H1 (cell line): ENCODE data around the gene KLK7. TPM values are rescaled to one million over a fixed set of nuclear protein-coding genes. Genes with fewer than 3 reads are reported as not detected.

Source experiments
- CTCF ChIA-PET: fragments of 300-600 bp; sonication (Branson Sonifier 250); formaldehyde crosslinking; loops from one replicate; lab custom pipeline; 2021; ENCODE audit not compliant: partially characterized antibody; lab: Charles Lee
- POLR2A ChIA-PET: fragments of 300-600 bp; sonication (Branson Sonifier 250); formaldehyde crosslinking; loops from one replicate; lab custom pipeline; 2021; ENCODE audit warnings: inconsistent platforms; ENCODE audit not compliant: partially characterized antibody; lab: Charles Lee
- DNase-seq, 2 experiments: peaks; one replicate each; pipeline versions ENCODE4 v3.0.0 to v3.0.0-alpha.2; 2010 to 2022; ENCODE audit warnings: low spot score in 2 of 2, low read depth in 1 of 2, mixed read lengths in 1 of 2
- FAIRE-seq: peaks from 2 replicates; lab custom pipeline; 2011; peaks lifted over from hg19 to GRCh38; lab: Jason Lieb, UNC
- H2AFZ ChIP-seq: 2 replicates; pipeline ENCODE4 v1.8.1; 2012; ENCODE audit warnings: low read length, inconsistent platforms
- H2AK5ac ChIP-seq: 2 replicates; pipeline ENCODE4 v1.6.1; 2013; ENCODE audit warnings: low read depth, low read length
- H2BK120ac ChIP-seq: replicated peaks from 2 replicates; pipeline ENCODE3; 2013; ENCODE audit warnings: low read depth, low read length, inconsistent platforms
- H2BK12ac ChIP-seq: 2 replicates; pipeline ENCODE4 v1.6.1; 2013; ENCODE audit warnings: low read depth, low read length
- H2BK15ac ChIP-seq: 2 replicates; pipeline ENCODE4 v1.6.1; 2013; ENCODE audit warnings: low read length
- H2BK20ac ChIP-seq: 2 replicates; pipeline ENCODE4 v1.6.1; 2013; ENCODE audit warnings: low read length
- H2BK5ac ChIP-seq: 2 replicates; pipeline ENCODE4 v1.6.1; 2013; ENCODE audit warnings: low read depth, low read length
- H3K14ac ChIP-seq: 2 replicates; pipeline ENCODE4 v1.6.1; 2013; ENCODE audit warnings: inconsistent platforms; ENCODE audit not compliant: insufficient read length
- H3K18ac ChIP-seq: 2 replicates; pipeline ENCODE4 v1.6.1; 2013; ENCODE audit warnings: low read length; ENCODE audit errors: extremely low read depth
- H3K23ac ChIP-seq: 2 replicates; pipeline ENCODE4 v1.6.1; 2013; ENCODE audit warnings: inconsistent platforms; ENCODE audit not compliant: insufficient read length
- H3K23me2 ChIP-seq: 2 replicates; pipeline ENCODE4 v1.6.1; 2013; ENCODE audit warnings: low read depth, low read length
- H3K27ac ChIP-seq: 2 replicates; pipeline ENCODE4 v1.6.1; 2011; ENCODE audit warnings: low read depth, low read length, inconsistent platforms
- H3K27me3 ChIP-seq, 4 experiments: replicated peaks in 1 of 4; 1 replicate in 1 of 4; 2 replicates in 3 of 4; pipeline versions ENCODE4 v1.6.1 to v1.8.1; 2011 to 2013; ENCODE audit warnings: low read length in 3 of 4, mild to moderate bottlenecking in 3 of 4, inconsistent platforms in 2 of 4, mixed read lengths in 2 of 4, moderate library complexity in 1 of 4; ENCODE audit not compliant: control insufficient read depth in 3 of 4, insufficient read depth in 3 of 4; ENCODE audit errors: extremely low read depth in 1 of 4
- H3K36me3 ChIP-seq, 4 experiments: 2 replicates each; pipeline versions ENCODE4 v1.6.1 to v1.8.1; 2011 to 2013; ENCODE audit warnings: mild to moderate bottlenecking in 4 of 4, low read length in 3 of 4, moderate library complexity in 2 of 4, control low read depth in 1 of 4, inconsistent platforms in 1 of 4; ENCODE audit not compliant: insufficient read depth in 4 of 4, control insufficient read depth in 2 of 4
- H3K4ac ChIP-seq: replicated peaks from 2 replicates; pipeline ENCODE3; 2013; ENCODE audit warnings: low read length, low read depth, mixed read lengths, inconsistent platforms; ENCODE audit not compliant: insufficient read length
- H3K4me1 ChIP-seq, 4 experiments: replicated peaks in 1 of 4; 1 replicate in 1 of 4; 2 replicates in 3 of 4; pipeline versions ENCODE4 v1.6.1 to v1.8.1; 2011 to 2013; ENCODE audit warnings: low read length in 3 of 4, inconsistent platforms in 2 of 4, mixed read lengths in 1 of 4; ENCODE audit not compliant: insufficient read depth in 4 of 4, control insufficient read depth in 3 of 4
- H3K4me2 ChIP-seq, 2 experiments: 2 replicates each; pipeline versions ENCODE4 v1.6.1 to v1.8.1; 2011 to 2013; ENCODE audit warnings: low read depth in 2 of 2, low read length in 2 of 2, control low read depth in 1 of 2, inconsistent platforms in 1 of 2, mild to moderate bottlenecking in 1 of 2; ENCODE audit not compliant: insufficient read depth in 1 of 2
- H3K4me3 ChIP-seq, 4 experiments: fragments of 200-600, 300-600 bp in 1 of 4; sonication (generic), shearing (Covaris generic), sonication (Bioruptor Twin) in 1 of 4; 2 replicates each; pipeline versions ENCODE4 v1.5.1 to v1.8.1; 2011 to 2016; ENCODE audit warnings: low read length in 4 of 4, low read depth in 3 of 4, control low read depth in 2 of 4, inconsistent platforms in 2 of 4, mild to moderate bottlenecking in 2 of 4, mixed read lengths in 1 of 4, moderate library complexity in 1 of 4; ENCODE audit not compliant: insufficient read depth in 2 of 4; ENCODE audit errors: extremely low read depth in 1 of 4
- H3K56ac ChIP-seq: replicated peaks from 2 replicates; pipeline ENCODE3; 2013; ENCODE audit warnings: low read depth, mild to moderate bottlenecking, mixed read lengths, low read length, inconsistent platforms; ENCODE audit not compliant: insufficient read length
- H3K79me1 ChIP-seq: 2 replicates; pipeline ENCODE4 v1.6.1; 2013; ENCODE audit warnings: low read depth, low read length, control low read depth
- H3K79me2 ChIP-seq, 2 experiments: 2 replicates each; pipeline versions ENCODE4 v1.6.1 to v1.8.1; 2012 to 2013; ENCODE audit warnings: low read length in 2 of 2, mild to moderate bottlenecking in 2 of 2, inconsistent platforms in 1 of 2; ENCODE audit not compliant: insufficient read depth in 2 of 2, control insufficient read depth in 1 of 2
- H3K9ac ChIP-seq, 4 experiments: replicated peaks in 1 of 4; 1 replicate in 1 of 4; 2 replicates in 3 of 4; pipeline versions ENCODE4 v1.6.1 to v1.8.1; 2011 to 2013; ENCODE audit warnings: low read depth in 3 of 4, low read length in 3 of 4, control low read depth in 2 of 4, mild to moderate bottlenecking in 2 of 4, moderate library complexity in 2 of 4, inconsistent platforms in 1 of 4; ENCODE audit errors: extremely low read depth in 1 of 4
- H3K9me3 ChIP-seq, 2 experiments: 2 replicates each; pipeline versions ENCODE4 v1.6.1 to v1.8.1; 2012 to 2013; ENCODE audit warnings: mild to moderate bottlenecking in 2 of 2, moderate library complexity in 2 of 2, control low read depth in 1 of 2, inconsistent platforms in 1 of 2, low read depth in 1 of 2, low read length in 1 of 2, mixed read lengths in 1 of 2; ENCODE audit not compliant: insufficient read depth in 2 of 2
- H4K20me1 ChIP-seq, 2 experiments: replicated peaks in 1 of 2; 2 replicates each; pipeline versions ENCODE3 to v1.8.1; 2011 to 2013; ENCODE audit warnings: inconsistent platforms in 2 of 2, low read length in 2 of 2, mild to moderate bottlenecking in 1 of 2; ENCODE audit not compliant: insufficient read depth in 2 of 2, control insufficient read depth in 1 of 2
- H4K5ac ChIP-seq: 2 replicates; pipeline ENCODE4 v1.6.1; 2013; ENCODE audit warnings: low read length, low read depth, mixed read lengths, inconsistent platforms; ENCODE audit not compliant: insufficient read length
- H4K8ac ChIP-seq: 2 replicates; pipeline ENCODE4 v1.8.0; 2013; ENCODE audit warnings: mild to moderate bottlenecking, moderate library complexity, low read length, inconsistent platforms; ENCODE audit not compliant: insufficient read depth; ENCODE audit errors: extremely low read depth
- H4K91ac ChIP-seq: replicated peaks from 2 replicates; pipeline ENCODE3; 2013; ENCODE audit warnings: low read length, mixed read lengths, inconsistent platforms; ENCODE audit not compliant: insufficient read length
- EP300 ChIP-seq, 2 experiments: IDR thresholded peaks; 1 replicate in 1 of 2; 2 replicates in 1 of 2; pipeline ENCODE4 v1.6.1; 2011 to 2012; ENCODE audit warnings: low read depth in 2 of 2, low read length in 2 of 2, mild to moderate bottlenecking in 2 of 2, borderline replicate concordance in 1 of 2, inconsistent platforms in 1 of 2, moderate library complexity in 1 of 2
- HDAC6 ChIP-seq: IDR thresholded peaks from one replicate; pipeline ENCODE4 v1.7.1; 2012; ENCODE audit warnings: low read depth, mild to moderate bottlenecking, inconsistent platforms, low read length, moderate library complexity
- RBBP5 ChIP-seq: IDR thresholded peaks from 2 replicates; pipeline ENCODE4 v1.7.1; 2012; ENCODE audit warnings: low read depth, mild to moderate bottlenecking, inconsistent platforms, low read length, moderate library complexity, borderline replicate concordance
- RNF2 ChIP-seq: fragments of 200-900, 300-1000 bp; sonication (generic); IDR thresholded peaks from 2 replicates; pipeline ENCODE4 v1.7.1; 2016; ENCODE audit warnings: borderline replicate concordance, low read depth, mild to moderate bottlenecking, antibody characterized with exemption, low read length; ENCODE audit not compliant: poor library complexity, severe bottlenecking; ENCODE audit errors: missing control alignments
- SIX5 ChIP-seq: IDR thresholded peaks from 2 replicates; pipeline ENCODE4 v1.6.1; 2011; ENCODE audit warnings: mild to moderate bottlenecking, low read depth, low read length
- SP2 ChIP-seq: IDR thresholded peaks from 2 replicates; pipeline ENCODE4 v1.6.1; 2012; ENCODE audit warnings: mild to moderate bottlenecking, low read length, inconsistent platforms
- TAF1 ChIP-seq: IDR thresholded peaks from 2 replicates; pipeline ENCODE4 v1.6.1; 2011; ENCODE audit warnings: mild to moderate bottlenecking, low read depth, low read length
- TEAD4 ChIP-seq: IDR thresholded peaks from 2 replicates; pipeline ENCODE4 v1.6.1; 2012; ENCODE audit warnings: low read depth, low read length, inconsistent platforms, mixed read lengths
- USF2 ChIP-seq: IDR thresholded peaks from 2 replicates; pipeline ENCODE4 v1.6.1; 2011; ENCODE audit warnings: low read length, improper control_type of control experiment
- YY1 ChIP-seq: IDR thresholded peaks from 2 replicates; pipeline ENCODE4 v1.6.1; 2011; ENCODE audit warnings: low read depth, mild to moderate bottlenecking, low read length
- ZNF274 ChIP-seq: IDR thresholded peaks from 2 replicates; pipeline ENCODE4 v1.7.0; 2012; ENCODE audit warnings: low read length, borderline replicate concordance; ENCODE audit errors: extremely low read depth
- WGBS, 2 experiments: shearing (Covaris generic) in 1 of 2; methylation state at CpG; one replicate each; pipeline versions ENCODE4 v1.1.6 to v1.1.7; 2013 to 2015; ENCODE audit warnings: low lambda C conversion rate in 2 of 2, mixed read lengths in 2 of 2, inconsistent platforms in 1 of 2, low coverage in 1 of 2, missing lambda C conversion rate in 1 of 2; ENCODE audit not compliant: insufficient replicate concordance in 2 of 2, insufficient coverage in 1 of 2, insufficient read length in 1 of 2; ENCODE audit errors: extremely low coverage in 1 of 2, missing lambda C conversion rate in 1 of 2; 5-methylcytosine and 5-hydroxymethylcytosine counted together
- polyA plus RNA-seq, 7 experiments: library from polyadenylated mRNA; depleted of rRNA in 3 of 7; stranded (reverse) in 5 of 7; unstranded in 2 of 7; fragments of >200 nt in 5 of 7; fragments of 200-250 nt in 2 of 7; gene quantifications; 1 replicate in 5 of 7; 2 replicates in 1 of 7; 4 replicates in 1 of 7; pipeline versions ENCODE4 v1.2.1 to v1.2.3, GENCODE V29; 2011 to 2013; ENCODE audit warnings: missing spikeins in 2 of 7, mixed read lengths in 2 of 7
- total RNA-seq: library from RNA; stranded (reverse); fragmentation: NEBNext Ultra II Directional; extraction: Animal tissue kit (Norgen Biotek cat#: 25700); gene quantifications from 2 replicates; pipeline ENCODE4 v1.2.1, GENCODE V29; 2021
- TF ChIP-seq, protein P1 (sequence below): IDR thresholded peaks from 2 replicates; pipeline ENCODE4 v1.6.1; 2011; ENCODE audit warnings: low read depth, mild to moderate bottlenecking, low read length; ENCODE audit not compliant: insufficient read depth

The KLK7 gene
- total and polyA plus RNA-seq, 2 of the 8 experiments (the other 6 are each of a cell fraction or from before 2014, with no cell fraction given) = 0.73 to 1.4 TPM

DNA sequence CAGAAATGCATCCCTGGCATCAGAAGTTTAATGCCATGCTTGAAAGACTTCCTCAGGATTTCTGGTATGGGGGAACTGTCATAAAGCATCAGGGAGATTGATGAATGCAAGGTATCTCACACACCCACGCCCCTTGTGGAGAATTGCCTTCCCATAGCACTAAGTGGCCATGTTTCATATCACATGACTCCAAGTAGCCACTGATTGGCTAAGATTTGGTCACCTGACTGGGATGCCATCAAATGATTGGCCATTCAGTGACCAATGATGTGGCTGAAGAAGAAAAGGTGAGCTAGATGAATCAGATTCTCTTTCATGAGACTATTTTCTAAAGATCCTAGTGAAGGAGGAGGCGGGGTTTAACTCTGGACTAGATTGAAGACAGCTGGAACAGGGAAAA lies 10.4 kb upstream of the KLK7 start:
- no peak overlapping the region for H2BK15ac ChIP-seq
- ChIA-PET CTCF (interaction anchor here (1.2 to 2.1 kb wide), 4 partner anchors 23 to 103 kb away, joined by 3 to 15 read pairs (median 3); no protein-coding TSS in a partner anchor), POLR2A (interaction anchor here (0.6 to 1.7 kb wide), 3 partner anchors 14 to 46 kb away, joined by 3 to 4 read pairs (median 4); no protein-coding TSS in a partner anchor)
- TF ChIP-seq RBBP5 = no peak
- TF ChIP-seq USF2 = peak; percentile 80
- no peak for TF ChIP-seq TEAD4
- TF ChIP-seq SIX5 = no peak
- no peak for TF ChIP-seq ZNF274
- no peak for TF ChIP-seq SP2
- no peak for TF ChIP-seq HDAC6
- TF ChIP-seq RNF2 = no peak
- TF ChIP-seq EP300 (IDR thresholded peaks at IDR 0.05; ENCODE audit: borderline replicate concordance in 1 of 2, low read depth in 2 of 2, low read length in 2 of 2) = no peak
- TF ChIP-seq YY1 = peak; percentile 72
- TF ChIP-seq, protein P1, sequence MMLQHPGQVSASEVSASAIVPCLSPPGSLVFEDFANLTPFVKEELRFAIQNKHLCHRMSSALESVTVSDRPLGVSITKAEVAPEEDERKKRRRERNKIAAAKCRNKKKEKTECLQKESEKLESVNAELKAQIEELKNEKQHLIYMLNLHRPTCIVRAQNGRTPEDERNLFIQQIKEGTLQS = peak; percentile 45; the same call in 1 of the 2 replicates
- no peak for TF ChIP-seq TAF1

More for the DNA sequence above, 10.4 kb upstream of the KLK7 start:
- Histone ChIP-seq H3K79me2 (no peaks in the 10 kb centered on the region), H3K36me3 (no peaks in the 10 kb centered on the region), H3K9ac (no peak overlapping the region), H3K23ac (no peak overlapping the region), H3K18ac (no peak overlapping the region), H3K23me2 (peaks cover 2% of the 10 kb centered on the region; the same call in 1 of the 2 replicates), H3K4me1 (peaks cover 0 to 2% (median 0%) of the 10 kb centered on the region in 4 experiments; a peak in 1 of 7 replicates), H2BK5ac (no peak overlapping the region), H3K4ac (no peak overlapping the region), H2BK20ac (no peak overlapping the region), H3K27ac (no peak overlapping the region), H2BK120ac (no peak overlapping the region), H2BK12ac (no peak overlapping the region), H4K8ac (no peak overlapping the region), H2AFZ (no peak overlapping the region), H3K79me1 (no peaks in the 10 kb centered on the region), H3K27me3 (no peaks in the 10 kb centered on the region), H3K56ac (no peak overlapping the region), H3K9me3 (no peaks in the 10 kb centered on the region), H4K5ac (no peak overlapping the region), H4K91ac (no peak overlapping the region), H3K4me3 (no peak overlapping the region), H2AK5ac (no peak overlapping the region), H4K20me1 (no peaks in the 10 kb centered on the region), H3K4me2 (no peak overlapping the region), H3K14ac (no peak overlapping the region)
- WGBS, 2 experiments = 76% methylated on average over 2 of the region's 2 CpGs; no CpG with 5 or more reads in 1 of the 2 experiments
- FAIRE-seq = peak; percentile 71
- DNase-seq = no peak
